DOHH2 (cell line): Measurements from ENCODE around the gene TTC34.
"Not testable (repeated sequence)": the region's sequence is repeated elsewhere in the genome, so short reads cannot be mapped to it uniquely, and the experiment has no call there.

ENCODE experiments used
- H3F3A ChIP-seq: fragments of 200-600 bp; sonication (generic), shearing (Covaris generic); 2 replicates; pipeline ENCODE4 v1.6.0; 2016; ENCODE audit warnings: antibody characterized with exemption, mild to moderate bottlenecking; ENCODE audit not compliant: control insufficient read depth, insufficient read depth
- H3K27ac ChIP-seq: fragments of 200-600 bp; sonication (generic); 2 replicates; pipeline ENCODE4 v1.5.1; 2014; ENCODE audit warnings: low read depth, mild to moderate bottlenecking, low read length, moderate library complexity
- H3K27me3 ChIP-seq: fragments of 200-600 bp; sonication (generic); 2 replicates; pipeline ENCODE4 v1.6.1; 2014; ENCODE audit warnings: mild to moderate bottlenecking, low read length, mixed read lengths; ENCODE audit not compliant: control insufficient read depth
- H3K36me3 ChIP-seq: fragments of 200-600 bp; sonication (generic); 2 replicates; pipeline ENCODE4 v1.6.1; 2014; ENCODE audit warnings: mild to moderate bottlenecking, low read length, moderate library complexity, mixed read lengths; ENCODE audit not compliant: control insufficient read depth
- H3K4me1 ChIP-seq: fragments of 200-600 bp; sonication (generic); 2 replicates; pipeline ENCODE4 v1.6.1; 2014; ENCODE audit warnings: mild to moderate bottlenecking, low read length, mixed read lengths; ENCODE audit not compliant: control insufficient read depth
- H3K4me2 ChIP-seq: fragments of 200-600 bp; sonication (generic); 2 replicates; pipeline ENCODE4 v1.6.0; 2014; ENCODE audit warnings: mild to moderate bottlenecking, low read length, moderate library complexity
- H3K4me3 ChIP-seq: fragments of 200-600 bp; sonication (generic); 2 replicates; pipeline ENCODE4 v1.5.1; 2014; ENCODE audit warnings: mild to moderate bottlenecking, low read length, mixed read lengths
- H3K79me2 ChIP-seq: fragments of 200-600 bp; sonication (generic); 2 replicates; pipeline ENCODE4 v1.6.1; 2014; ENCODE audit warnings: mild to moderate bottlenecking, low read length, mixed read lengths; ENCODE audit not compliant: control insufficient read depth
- H3K9me2 ChIP-seq: fragments of 200-600 bp; sonication (generic); replicated peaks from 2 replicates; pipeline ENCODE4 v1.6.1; 2014; ENCODE audit warnings: mild to moderate bottlenecking, low read length, mixed read lengths; ENCODE audit not compliant: control insufficient read depth
- H3K9me3 ChIP-seq: fragments of 200-600 bp; sonication (generic); 2 replicates; pipeline ENCODE4 v1.6.1; 2014; ENCODE audit warnings: antibody characterized with exemption, low read length, mixed read lengths; ENCODE audit not compliant: control insufficient read depth, insufficient read depth
- H4K20me1 ChIP-seq: fragments of 200-600 bp; sonication (generic); 2 replicates; pipeline ENCODE4 v1.6.0; 2014; ENCODE audit warnings: low read depth, mild to moderate bottlenecking, antibody characterized with exemption, low read length, moderate library complexity; ENCODE audit not compliant: control insufficient read depth, insufficient read depth
- EZH2phosphoT487 ChIP-seq: fragments of 200-600 bp; sonication (generic); IDR thresholded peaks from 2 replicates; pipeline ENCODE4 v1.6.1; 2017; ENCODE audit warnings: borderline replicate concordance, mild to moderate bottlenecking, antibody characterized with exemption, low read length, moderate library complexity, mixed read lengths
- TF ChIP-seq, protein P1 (sequence below): fragments of 200-600 bp; sonication (generic); IDR thresholded peaks from one replicate; pipeline ENCODE4 v1.5.1; 2014; ENCODE audit warnings: antibody characterized with exemption, mild to moderate bottlenecking, low read depth, low read length; ENCODE audit not compliant: poor library complexity, severe bottlenecking

The TTC34 gene

DNA sequence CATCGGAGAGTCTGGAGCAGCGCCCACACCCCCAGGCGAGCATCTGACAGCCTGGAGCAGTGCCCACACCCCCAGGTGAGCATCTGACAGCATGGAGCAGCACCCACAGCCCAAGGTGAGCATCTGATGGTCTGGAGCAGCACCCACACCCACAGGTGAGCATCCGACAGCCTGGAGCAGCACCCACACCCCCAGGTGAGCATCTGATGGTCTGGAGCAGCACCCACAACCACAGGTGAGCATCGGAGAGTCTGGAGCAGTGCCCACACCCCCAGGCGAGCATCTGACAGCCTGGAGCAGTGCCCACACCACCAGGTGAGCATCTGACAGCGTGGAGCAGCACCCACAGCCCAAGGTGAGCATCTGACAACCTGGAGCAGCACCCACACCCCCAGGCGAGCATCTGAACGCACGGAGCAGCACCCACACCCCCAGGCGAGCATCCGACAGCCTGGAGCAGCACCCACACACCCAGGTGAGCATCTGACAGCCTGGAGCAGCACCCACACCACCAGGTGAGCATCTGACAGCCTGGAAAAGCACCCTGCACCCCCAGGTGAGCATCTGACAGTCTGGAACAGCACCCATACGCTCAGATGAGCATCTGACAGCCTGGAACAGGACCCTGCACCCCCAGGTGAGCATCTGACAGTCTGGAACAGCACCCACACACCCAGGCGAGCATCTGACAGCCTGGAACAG lies 147.6 kb downstream of the TTC34 start:
- not testable (repeated sequence) for H4K20me1 ChIP-seq, H3K4me2 ChIP-seq, H3K4me1 ChIP-seq, H3K27ac ChIP-seq, H3K4me3 ChIP-seq, H3F3A ChIP-seq, H3K36me3 ChIP-seq, H3K9me3 ChIP-seq, H3K79me2 ChIP-seq, H3K9me2 ChIP-seq, H3K27me3 ChIP-seq

DNA sequence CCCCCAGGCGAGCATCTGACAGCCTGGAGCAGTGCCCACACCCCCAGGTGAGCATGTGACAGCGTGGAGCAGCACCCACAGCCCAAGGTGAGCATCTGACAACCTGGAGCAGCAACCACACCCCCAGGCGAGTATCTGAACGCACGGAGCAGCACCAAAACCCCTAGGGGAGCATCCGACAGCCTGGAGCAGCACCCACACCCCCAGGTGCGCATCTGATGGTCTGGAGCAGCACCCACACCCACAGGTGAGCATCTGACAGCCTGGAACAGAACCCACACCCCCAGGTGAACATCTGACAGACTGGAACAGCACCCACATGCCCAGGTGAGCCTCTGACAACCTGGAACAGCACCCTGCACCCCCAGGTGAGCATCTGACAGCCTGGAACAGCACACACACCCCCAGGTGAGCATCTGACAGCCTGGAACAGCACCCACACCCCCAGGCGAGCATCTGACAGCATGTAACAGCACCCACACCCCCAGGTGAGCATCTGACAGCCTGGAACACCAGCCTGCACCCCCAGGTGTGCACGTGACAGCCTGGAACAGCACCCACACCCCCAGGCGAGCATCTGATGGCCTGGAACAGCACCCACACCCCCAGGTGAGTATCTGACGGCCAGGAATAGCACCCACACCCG lies 148.4 kb downstream of the TTC34 start:
- H3K27me3 ChIP-seq, result not testable (repeated sequence)

DNA sequence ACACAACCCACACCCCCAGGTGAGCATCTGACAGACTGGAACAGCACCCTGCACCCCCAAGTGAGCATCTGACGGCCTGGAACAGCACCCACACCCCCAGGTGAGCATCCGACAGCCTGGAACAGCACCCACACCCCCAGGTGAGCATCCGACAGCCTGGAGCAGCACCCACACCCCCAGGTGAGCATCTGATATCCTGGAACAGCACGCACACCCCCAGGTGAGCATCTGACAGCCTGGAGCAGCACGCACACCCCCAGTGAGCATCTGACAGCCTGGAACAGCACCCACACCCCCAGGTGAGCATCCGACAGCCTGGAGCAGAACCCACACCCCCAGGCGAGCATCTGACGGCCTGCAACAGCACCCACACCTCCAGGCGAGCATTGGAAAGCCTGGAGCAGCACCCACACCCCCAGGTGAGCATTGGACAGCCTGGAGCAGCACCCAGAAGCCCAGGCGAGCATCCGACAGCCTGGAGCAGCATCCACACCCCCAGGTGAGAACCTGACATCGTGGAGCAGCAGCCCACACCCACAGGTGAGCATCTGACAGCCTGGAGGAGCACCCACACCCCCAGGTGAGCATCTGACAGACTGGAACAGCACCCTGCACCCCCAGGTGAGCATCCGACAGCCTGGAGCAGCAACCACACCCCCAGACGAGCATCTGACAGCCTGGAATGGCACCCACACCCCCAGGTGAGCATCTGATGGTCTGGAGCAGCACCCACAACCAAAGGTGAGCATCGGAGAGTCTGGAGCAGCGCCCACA lies 149.2 kb downstream of the TTC34 start:
- H3K36me3 ChIP-seq, H4K20me1 ChIP-seq, H3F3A ChIP-seq, H3K4me3 ChIP-seq, H3K4me2 ChIP-seq, H3K4me1 ChIP-seq, H3K27me3 ChIP-seq, H3K27ac ChIP-seq, H3K79me2 ChIP-seq, H3K9me3 ChIP-seq, H3K9me2 ChIP-seq: not testable (repeated sequence)

More for the DNA sequence above, 148.4 kb downstream of the TTC34 start:
- H3K4me3 ChIP-seq, H3F3A ChIP-seq, H3K9me3 ChIP-seq, H4K20me1 ChIP-seq, H3K4me2 ChIP-seq, H3K36me3 ChIP-seq, H3K4me1 ChIP-seq, H3K79me2 ChIP-seq, H3K27ac ChIP-seq, H3K9me2 ChIP-seq: not testable (repeated sequence)

DNA sequence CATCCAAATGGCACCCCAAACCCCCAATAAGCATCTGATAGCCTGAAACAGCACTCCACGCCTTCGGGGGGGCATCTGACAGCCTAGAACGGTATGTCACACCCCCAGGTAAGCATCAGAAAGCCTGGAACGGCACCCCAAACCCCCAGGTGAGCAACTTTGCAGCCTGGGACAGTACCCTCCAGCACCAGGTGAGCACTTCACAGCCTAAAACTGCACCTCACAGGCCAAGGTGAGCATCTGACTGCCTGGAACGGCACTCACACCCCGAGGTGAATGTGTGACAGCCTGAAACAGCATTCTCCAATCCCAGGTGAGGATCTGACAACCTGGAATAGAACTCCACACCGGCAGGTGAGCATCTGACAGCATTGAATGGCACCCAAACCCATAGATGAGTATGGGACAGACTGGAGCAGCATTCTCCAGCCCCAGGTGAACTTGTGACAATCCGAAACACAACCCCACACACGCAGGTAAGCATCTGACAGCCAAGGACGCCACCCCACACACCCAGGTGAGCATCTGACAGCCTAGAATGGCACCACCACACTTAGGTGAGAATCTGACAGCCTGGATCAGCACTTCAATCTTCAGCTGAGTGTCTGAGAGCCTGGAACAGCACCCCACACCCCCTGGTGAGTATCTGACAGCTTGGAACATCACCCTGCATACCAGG lies 150.4 kb downstream of the TTC34 start:
- Histone ChIP-seq H3F3A (no peaks in the 10 kb centered on the region), H3K79me2 (no peaks in the 10 kb centered on the region), H3K9me3 (0 out of 2 replicates have a peak, but pooled peaks cover 3% of the 10 kb centered on the region), H3K4me2 (no peak overlapping the region), H4K20me1 (peaks cover 3% of the 10 kb centered on the region; the same call in 1 of the 2 replicates), H3K27me3 (no peaks in the 10 kb centered on the region), H3K27ac (no peak overlapping the region), H3K9me2 (no peaks in the 10 kb centered on the region), H3K36me3 (no peaks in the 10 kb centered on the region), H3K4me3 (no peak overlapping the region), H3K4me1 (no peaks in the 10 kb centered on the region)
- TF ChIP-seq, protein P1, sequence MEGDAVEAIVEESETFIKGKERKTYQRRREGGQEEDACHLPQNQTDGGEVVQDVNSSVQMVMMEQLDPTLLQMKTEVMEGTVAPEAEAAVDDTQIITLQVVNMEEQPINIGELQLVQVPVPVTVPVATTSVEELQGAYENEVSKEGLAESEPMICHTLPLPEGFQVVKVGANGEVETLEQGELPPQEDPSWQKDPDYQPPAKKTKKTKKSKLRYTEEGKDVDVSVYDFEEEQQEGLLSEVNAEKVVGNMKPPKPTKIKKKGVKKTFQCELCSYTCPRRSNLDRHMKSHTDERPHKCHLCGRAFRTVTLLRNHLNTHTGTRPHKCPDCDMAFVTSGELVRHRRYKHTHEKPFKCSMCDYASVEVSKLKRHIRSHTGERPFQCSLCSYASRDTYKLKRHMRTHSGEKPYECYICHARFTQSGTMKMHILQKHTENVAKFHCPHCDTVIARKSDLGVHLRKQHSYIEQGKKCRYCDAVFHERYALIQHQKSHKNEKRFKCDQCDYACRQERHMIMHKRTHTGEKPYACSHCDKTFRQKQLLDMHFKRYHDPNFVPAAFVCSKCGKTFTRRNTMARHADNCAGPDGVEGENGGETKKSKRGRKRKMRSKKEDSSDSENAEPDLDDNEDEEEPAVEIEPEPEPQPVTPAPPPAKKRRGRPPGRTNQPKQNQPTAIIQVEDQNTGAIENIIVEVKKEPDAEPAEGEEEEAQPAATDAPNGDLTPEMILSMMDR, result no peak
- no peak for TF ChIP-seq EZH2phosphoT487
